GM10847 (cell line): ENCODE measurements around the gene NAV2.

Experiments used
- POLR2A ChIP-seq: IDR thresholded peaks from 2 replicates; pipeline ENCODE4 v1.6.1; 2011; ENCODE audit not compliant: insufficient read length; ENCODE audit errors: extremely low read depth

Gene NAV2

DNA sequence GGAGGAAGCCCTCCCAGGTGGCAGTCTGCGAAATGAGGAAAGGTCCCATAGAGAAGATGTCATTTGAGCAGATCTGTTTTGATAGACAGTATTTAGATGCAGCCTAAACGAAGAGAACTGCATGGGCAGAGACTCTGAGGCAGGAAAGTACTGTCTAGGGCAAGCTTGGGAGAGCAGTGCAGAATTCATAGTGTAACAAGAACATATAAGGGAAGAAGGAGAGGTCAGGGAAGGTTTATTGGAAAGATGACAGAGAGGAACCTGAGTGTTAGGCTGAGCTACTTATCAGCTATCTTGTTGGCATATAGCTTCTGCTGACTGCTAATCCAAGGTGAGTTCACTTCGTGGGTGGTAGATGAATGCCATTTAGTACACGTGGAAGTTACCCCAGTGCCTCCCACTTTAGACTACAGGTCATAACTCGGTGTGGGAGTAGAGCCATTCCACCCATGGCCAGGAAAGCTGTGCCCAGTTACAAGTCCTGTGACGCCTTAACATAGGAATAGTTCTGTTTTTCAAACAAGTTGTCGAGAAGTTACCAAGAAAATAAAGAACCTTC, 348.1 kb downstream of the NAV2 start:
- TF ChIP-seq POLR2A = no peak

DNA sequence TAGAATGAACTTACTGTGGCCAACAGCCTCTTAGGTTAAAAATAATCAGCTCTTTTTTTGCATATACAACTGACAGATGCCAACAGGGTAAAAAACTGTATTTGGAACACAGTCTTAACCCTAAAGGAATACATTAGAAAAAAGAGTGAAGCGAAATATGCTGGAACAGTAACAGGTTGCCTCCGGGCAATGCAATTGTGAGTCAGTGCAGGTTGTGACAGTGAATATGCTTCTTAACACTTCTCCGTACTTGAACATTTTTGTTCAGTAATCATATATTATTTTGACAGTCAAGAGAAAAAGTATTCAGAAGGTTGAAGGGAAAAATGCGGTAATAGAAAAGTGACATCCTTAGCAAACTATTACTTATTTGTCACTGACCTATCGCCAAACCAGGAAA, 349.1 kb downstream of the NAV2 start:
- no peak for TF ChIP-seq POLR2A

DNA sequence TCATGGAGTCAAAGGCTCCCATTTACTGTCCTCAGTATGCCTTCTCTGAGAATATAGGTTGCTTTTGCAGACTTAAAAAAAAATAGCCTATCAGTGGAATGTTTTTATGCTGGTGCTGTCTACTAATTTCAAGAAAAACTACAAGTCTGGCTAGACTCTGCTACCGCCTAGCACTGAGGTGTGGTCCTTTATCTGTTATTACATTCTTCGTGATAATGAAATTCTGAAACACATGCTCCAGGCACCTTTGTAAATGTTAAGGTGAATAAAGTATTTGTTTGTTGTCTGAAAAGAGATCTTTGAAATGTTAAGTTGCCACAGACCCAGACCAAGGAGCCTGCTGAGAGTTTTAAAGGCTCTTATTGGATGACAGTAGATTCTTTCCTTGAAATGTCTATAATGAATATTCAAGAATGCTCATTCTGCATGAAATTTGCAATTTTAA, 352.3 kb downstream of the NAV2 start:
- no peak for TF ChIP-seq POLR2A

DNA sequence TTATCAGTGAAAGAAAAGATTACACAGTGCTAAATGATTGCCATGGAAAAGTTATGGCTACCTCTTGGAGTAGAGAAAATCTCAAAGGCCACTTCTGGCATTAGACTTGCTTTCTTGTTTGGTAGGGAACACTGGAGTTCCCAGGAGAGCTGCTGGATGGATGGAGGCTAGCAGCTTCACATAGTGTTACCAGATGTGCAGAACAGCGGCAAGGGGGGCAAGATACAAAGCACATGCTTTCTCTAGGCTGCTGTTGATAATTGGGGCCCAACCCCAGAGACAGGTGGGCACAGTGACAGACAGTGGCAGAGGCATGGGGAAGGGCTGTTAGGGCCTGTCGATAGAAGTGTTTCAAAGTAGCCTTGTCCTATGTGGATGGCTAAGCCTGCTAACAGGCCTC, 352.8 kb downstream of the NAV2 start:
- no peak for TF ChIP-seq POLR2A

DNA sequence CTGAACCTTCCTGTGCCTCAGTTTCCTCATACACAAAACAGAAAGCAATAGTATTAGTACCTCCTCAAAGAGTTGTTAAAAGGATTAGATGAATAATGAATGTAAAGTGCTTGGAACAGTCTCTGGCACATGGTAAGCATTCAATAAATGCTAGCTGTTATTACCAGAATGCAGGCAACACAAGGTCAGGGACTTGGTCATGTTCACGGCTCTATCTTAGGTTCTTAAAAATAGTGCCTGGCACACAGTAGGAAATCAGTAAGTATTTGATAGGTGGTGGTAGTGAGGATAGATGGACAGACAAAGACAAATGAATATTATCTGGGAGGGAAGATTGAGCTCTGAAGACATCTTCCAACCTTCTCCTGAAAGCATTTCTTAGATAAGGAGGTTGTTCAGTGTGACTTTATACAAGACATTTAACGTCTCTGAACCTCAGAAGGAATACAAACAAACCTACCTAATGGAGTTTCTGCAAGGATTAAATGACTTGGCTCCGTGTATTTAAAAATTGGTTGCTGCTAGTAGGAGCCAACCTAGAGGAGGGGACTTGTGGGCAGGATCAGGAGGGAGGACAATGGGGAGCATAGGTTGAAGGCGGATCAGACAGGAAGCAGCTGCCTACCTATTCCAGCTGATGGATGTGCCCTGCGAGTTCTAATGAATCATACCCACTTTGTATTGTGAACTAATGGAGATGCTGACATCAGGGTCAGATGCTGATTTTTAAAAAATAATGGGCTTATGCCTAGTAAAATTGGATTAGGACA, 353.6 kb downstream of the NAV2 start:
- no peak for TF ChIP-seq POLR2A

DNA sequence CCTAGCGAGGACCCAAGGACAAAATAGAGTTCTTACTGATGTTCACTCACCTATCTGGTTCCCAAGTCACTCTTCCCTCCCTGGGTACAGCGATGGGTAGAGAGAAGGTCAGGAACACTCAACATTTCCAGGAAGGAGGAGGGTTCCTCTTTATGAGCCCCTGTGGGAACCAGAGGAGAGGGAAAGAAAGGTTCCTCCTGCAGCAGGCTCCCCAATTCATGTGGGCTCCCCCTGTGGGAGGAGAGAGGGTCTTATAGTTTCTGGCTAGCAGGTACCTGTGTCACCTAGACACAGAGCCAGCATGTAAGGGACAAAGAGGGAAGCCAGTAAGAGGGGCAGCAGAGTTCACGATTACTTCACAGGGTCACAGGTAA, 354.1 kb downstream of the NAV2 start:
- TF ChIP-seq POLR2A = no peak

DNA sequence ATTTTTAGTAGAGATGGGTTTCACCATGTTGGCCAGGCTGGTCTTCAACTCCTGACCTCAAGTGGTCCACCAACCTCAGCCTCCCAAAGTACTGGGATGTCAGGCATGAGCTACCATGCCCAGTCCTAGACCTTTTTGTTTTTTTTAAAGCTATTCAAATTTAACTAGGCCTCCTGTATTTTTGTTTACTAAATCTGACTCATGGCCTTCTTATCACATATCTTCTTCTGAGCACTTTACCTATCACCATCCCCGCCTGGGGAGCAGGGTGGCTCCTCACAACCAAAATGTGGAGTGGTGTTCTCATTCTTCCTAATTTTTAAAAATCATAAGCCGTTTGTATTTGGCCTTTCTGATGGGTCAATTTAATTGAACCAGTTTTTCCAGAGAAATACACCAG, 355.0 kb downstream of the NAV2 start:
- TF ChIP-seq POLR2A = no peak

DNA sequence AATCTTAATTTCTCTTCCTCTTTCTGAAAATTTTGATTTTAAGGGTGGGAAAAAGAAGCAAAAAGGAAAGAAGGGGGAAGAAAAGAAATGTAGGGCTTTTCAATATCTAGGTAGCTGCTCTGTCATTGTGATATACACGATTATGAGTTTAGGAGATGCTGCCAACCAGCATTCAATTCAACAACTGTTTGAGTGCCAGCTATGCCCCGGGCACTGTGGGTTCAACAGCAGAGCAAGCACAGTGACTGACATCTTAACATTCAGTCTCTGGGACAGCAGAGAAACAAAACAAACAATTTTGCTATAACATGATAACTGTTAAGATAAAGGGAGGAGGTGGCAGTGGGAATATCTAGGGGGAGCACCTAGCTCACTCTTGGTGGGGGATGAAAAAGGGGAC, 356.1 kb downstream of the NAV2 start:
- TF ChIP-seq POLR2A = no peak

DNA sequence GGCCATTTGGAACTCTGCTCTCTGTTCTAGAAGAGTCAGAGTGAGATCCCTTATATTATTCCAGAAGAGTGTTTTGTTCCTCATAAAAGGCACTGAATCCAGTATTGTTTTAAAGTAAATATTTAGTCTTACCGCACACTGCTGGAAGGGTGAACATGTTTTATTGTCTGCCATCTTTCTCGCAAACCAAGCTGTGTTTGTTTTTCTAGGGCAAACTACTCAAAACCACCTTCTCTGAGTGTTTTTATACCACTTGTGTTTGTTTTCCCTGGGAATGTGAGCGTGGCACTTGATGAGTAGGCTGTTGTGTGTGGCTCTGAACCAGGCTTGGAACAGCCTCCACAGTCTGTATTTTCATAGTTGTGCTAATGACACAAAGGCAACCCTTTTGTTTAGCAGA, 357.8 kb downstream of the NAV2 start:
- TF ChIP-seq POLR2A = no peak

DNA sequence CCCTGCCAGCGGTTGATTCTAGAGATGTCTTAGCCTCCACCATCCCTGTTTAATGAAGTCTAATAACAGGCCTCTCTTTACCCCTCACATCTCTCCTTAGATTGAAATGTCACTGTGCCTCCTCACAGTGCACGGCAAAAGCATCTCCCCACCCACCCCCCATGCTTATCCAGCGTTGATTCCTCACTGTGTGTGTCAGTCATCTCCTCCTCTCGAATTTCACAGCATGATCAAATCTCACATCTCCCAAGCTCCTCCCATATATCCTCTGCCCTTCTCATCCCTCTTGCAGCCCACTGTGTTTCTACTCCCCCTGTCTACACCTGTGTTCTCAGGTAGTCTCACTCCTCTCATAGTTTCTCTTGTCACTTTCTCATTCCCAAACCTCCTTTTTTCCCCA, 363.0 kb downstream of the NAV2 start:
- no peak for TF ChIP-seq POLR2A

DNA sequence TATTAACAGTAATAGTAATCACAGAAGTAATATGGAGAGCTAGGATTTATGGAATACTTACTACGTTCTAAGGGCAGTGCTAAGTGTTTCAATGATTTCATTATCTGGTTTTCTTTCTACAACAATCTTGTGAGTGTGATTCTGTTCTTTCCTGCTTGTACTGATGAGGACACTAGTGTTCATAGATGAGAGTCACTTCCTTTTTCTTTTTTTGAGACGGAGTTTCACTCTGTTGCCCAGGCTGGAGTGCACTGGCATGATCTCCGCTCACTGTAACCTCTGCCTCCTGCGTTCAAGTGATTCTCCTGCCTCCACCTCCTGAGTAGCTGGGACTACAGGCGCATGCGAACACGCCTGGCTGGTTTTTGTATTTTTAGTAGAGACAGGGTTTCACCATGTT, 366.2 kb downstream of the NAV2 start:
- TF ChIP-seq POLR2A = no peak

DNA sequence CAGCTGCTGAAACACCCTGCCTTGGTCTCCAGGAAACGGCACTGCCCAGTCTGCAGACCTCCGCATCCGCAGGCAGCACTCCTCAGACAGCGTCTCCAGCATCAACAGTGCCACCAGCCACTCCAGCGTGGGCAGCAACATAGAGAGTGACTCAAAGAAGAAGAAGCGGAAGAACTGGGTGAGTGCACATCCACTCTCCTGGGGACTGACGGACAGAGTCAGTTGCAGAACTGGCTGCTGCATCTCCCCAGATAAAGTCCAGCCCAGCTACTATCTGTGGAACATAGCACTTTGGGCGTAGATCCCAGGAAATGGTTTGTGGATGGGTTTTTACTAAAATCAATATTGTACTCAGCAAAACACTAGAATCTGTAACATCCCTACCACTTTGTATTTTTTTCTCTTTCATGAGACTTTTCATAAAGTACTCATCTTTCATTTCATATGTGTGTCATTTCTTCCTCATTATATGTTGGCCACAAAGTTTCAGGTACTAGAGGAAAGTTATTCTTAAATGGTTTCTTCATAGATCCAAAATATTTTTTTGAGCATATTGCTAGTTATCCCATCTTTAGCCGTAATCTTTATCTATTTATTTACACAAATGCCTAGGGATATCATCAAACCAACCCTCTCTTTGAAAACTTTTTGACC, 367.5 kb downstream of the NAV2 start:
- TF ChIP-seq POLR2A = no peak

DNA sequence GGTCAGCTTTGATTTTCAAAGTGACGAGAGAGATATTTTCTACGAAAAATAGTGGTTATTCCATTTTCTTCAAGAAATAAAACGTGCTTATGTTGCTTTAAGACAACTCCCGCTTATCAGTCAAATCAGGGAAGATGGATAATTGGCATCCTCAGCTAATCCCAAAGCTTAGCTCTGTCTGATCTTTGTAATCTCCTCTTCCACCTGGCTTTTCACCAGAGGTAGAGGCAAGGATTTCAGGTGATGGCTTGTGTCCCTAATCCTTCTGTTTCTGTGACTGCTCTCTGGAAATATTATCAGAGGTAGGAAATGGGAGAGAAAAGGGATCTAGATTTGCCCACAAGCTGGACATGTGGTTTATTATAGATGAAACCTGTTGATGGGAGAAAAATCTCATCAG, 368.7 kb downstream of the NAV2 start:
- no peak for TF ChIP-seq POLR2A

DNA sequence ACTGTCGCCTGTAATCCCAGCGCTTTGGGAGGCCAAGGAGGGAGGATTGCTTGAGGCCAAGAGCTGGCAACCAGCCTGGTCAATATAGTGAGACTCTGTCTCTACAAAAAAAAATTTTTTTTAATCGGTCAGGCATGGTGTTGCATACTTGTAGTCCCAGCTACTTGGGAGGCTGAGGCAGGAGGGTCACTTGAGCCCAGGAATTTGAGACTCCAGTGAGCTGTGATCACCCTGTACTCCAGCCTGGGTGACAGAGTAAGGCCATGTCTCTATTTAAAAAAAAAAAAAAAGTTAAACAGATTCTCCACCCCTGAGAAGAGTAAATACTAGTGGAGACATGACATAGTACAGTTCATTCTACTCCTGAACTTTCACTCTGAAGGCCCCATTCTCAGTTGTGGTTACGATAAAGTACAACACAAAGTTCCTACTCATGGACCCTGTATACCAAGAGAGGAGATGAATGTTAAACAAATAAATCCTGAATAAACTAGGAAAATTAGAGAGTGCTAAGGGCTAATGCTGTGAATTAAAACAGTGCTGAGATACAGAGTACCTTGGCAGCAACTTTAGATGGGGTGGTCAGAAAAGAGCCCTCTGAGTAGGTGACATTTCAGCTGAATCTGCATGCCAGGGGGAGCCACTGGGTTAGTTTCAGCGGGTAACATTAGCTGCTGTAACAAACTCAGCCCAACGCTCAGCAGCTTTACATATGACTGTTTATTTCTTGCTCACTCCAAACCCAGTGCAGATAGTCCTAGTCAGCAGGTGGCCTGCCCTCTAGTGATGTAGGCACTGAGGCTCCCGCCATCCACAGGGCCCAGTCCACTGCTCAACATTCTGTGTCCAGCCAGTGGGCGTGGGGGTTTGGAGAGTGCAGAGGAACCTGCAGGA, 372.5 kb downstream of the NAV2 start:
- no peak for TF ChIP-seq POLR2A

DNA sequence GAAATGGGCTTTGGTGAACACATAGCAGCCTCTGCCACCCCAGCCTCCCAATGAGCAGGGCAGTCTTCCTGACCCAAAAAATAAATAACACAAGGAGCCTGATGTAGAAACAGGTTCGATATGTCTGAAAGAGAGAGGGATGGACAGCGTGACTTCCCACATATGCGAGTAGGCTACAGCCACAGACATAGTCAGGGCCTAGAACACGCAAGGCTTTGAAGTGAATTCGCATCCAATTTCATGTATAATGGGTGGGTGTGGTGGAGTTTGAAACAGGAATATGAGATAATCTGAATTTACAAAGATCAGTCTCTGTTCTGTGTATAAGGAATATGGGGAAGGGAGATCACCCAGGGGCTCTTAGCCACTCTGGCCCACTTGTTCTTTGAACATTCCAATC, 373.3 kb downstream of the NAV2 start:
- TF ChIP-seq POLR2A = no peak

DNA sequence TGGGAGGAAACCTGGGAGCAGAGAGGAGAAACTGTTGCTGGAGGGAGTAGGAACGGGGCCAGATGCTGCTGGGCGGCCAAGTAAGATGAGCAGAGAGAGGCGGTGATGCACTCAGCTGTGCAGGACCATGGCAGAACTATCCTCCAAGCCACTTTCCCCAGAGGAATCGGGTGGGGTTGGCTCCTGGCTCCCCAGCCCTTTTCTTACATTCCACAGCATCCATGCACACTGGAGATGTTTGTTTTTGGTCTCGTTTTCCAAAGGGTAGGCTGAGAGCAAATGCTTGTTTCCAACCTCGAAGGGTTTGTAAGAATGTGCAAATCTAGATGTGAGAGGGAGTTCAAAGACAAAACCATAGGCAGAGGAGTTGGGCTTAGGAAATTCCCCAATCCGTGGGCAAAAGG, 374.5 kb downstream of the NAV2 start:
- TF ChIP-seq POLR2A = no peak
